Activated T-cell treated with anti-CD3 and anti-CD28 coated beads, Interleukin-2, amount 50 U/mL, for 72 hours (primary cell): Measurements from ENCODE around the gene THOC3. TPM values are rescaled to one million over a fixed set of nuclear protein-coding genes. Genes with fewer than 3 reads are reported as not detected.
"Not testable (repeated sequence)": the region's sequence is repeated elsewhere in the genome, so short reads cannot be mapped to it uniquely, and the experiment has no call there.

Experiments
- ATAC-seq, 2 donors: fragments of 150-1000 bp; cut with Tn5 transposase; replicated peaks in 1 of 2; 2 replicates each; pipeline ENCODE4 v1.10.0; 2021; ENCODE audit warnings: moderate library complexity in 2 of 2, mild to moderate bottlenecking in 1 of 2
- DNase-seq, 2 donors: peaks; one replicate each; pipeline ENCODE4 v3.0.0; 2021 to 2022; ENCODE audit warnings: mixed read lengths in 1 of 2
- H3K27ac Mint-ChIP-seq: one replicate; pipeline ENCODE4 v1.8.0; 2022; ENCODE audit warnings: mild to moderate bottlenecking, moderate library complexity, mixed read lengths
- H3K27me3 Mint-ChIP-seq: one replicate; pipeline ENCODE4 v1.8.0; 2022; ENCODE audit warnings: low read depth, mixed read lengths
- H3K36me3 Mint-ChIP-seq, 2 donors: one replicate each; pipeline ENCODE4 v1.8.0; 2022; ENCODE audit warnings: mixed read lengths in 2 of 2, mild to moderate bottlenecking in 1 of 2; ENCODE audit not compliant: insufficient read depth in 2 of 2
- H3K4me1 Mint-ChIP-seq: one replicate; pipeline ENCODE4 v1.8.0; 2022; ENCODE audit warnings: low read depth, mixed read lengths
- H3K4me3 Mint-ChIP-seq, 2 donors: one replicate each; pipeline ENCODE4 v1.8.0; 2022; ENCODE audit warnings: mild to moderate bottlenecking in 2 of 2, mixed read lengths in 2 of 2, moderate library complexity in 2 of 2
- H3K9me3 Mint-ChIP-seq, 2 donors: one replicate each; pipeline ENCODE4 v1.8.0; 2022; ENCODE audit warnings: mixed read lengths in 2 of 2
- total RNA-seq, 2 donors: library from RNA; stranded (reverse); gene quantifications; one replicate each; pipeline ENCODE4 v1.2.3, GENCODE V29; 2022

The THOC3 gene
- total RNA-seq, 2 donors from 2014 or later = 47.8 to 67.8 TPM

GRCh38 chr5:175962329-175962728 is 5.8 kb downstream of the THOC3 start:
- not testable (repeated sequence) for H3K4me3 Mint-ChIP-seq, H3K36me3 Mint-ChIP-seq, H3K9me3 Mint-ChIP-seq, H3K4me1 Mint-ChIP-seq, ATAC-seq, DNase-seq, H3K27me3 Mint-ChIP-seq, H3K27ac Mint-ChIP-seq

GRCh38 chr5:175960228-175960627 is 7.9 kb downstream of the THOC3 start:
- H3K9me3 Mint-ChIP-seq, H3K36me3 Mint-ChIP-seq, H3K4me1 Mint-ChIP-seq, H3K27me3 Mint-ChIP-seq, H3K27ac Mint-ChIP-seq, ATAC-seq, DNase-seq, H3K4me3 Mint-ChIP-seq: not testable (repeated sequence)

GRCh38 chr5:175958515-175958914 is 9.6 kb downstream of the THOC3 start:
- not testable (repeated sequence) for H3K36me3 Mint-ChIP-seq, H3K9me3 Mint-ChIP-seq, H3K4me1 Mint-ChIP-seq, H3K4me3 Mint-ChIP-seq, DNase-seq, H3K27ac Mint-ChIP-seq, H3K27me3 Mint-ChIP-seq
- peak; percentile 40 to 79 for ATAC-seq

- not testable (repeated sequence) for ATAC-seq, H3K27ac Mint-ChIP-seq, H3K9me3 Mint-ChIP-seq, H3K4me1 Mint-ChIP-seq, DNase-seq, H3K4me3 Mint-ChIP-seq, H3K36me3 Mint-ChIP-seq, H3K27me3 Mint-ChIP-seq
These were observed 14.0 kb downstream of the THOC3 start for GRCh38 chr5:175954107-175954506.

GRCh38 chr5:175952810-175953209 is 15.3 kb downstream of the THOC3 start:
- not testable (repeated sequence) for H3K4me1 Mint-ChIP-seq, ATAC-seq, H3K27me3 Mint-ChIP-seq, DNase-seq, H3K36me3 Mint-ChIP-seq, H3K9me3 Mint-ChIP-seq, H3K4me3 Mint-ChIP-seq, H3K27ac Mint-ChIP-seq

- H3K9me3 Mint-ChIP-seq, H3K27me3 Mint-ChIP-seq, H3K4me3 Mint-ChIP-seq, DNase-seq, H3K4me1 Mint-ChIP-seq, H3K36me3 Mint-ChIP-seq, H3K27ac Mint-ChIP-seq: not testable (repeated sequence)
- peak; percentile 82 to 85 for ATAC-seq
These were observed 16.7 kb downstream of the THOC3 start for GRCh38 chr5:175951339-175951969.

- not testable (repeated sequence) for H3K36me3 Mint-ChIP-seq, H3K9me3 Mint-ChIP-seq, H3K4me1 Mint-ChIP-seq, ATAC-seq, DNase-seq, H3K27me3 Mint-ChIP-seq, H3K4me3 Mint-ChIP-seq, H3K27ac Mint-ChIP-seq
These were observed 19.6 kb downstream of the THOC3 start for GRCh38 chr5:175948329-175949108.

GRCh38 chr5:175943253-175943652 is 24.9 kb downstream of the THOC3 start:
- not testable (repeated sequence) for DNase-seq, H3K27me3 Mint-ChIP-seq, H3K4me1 Mint-ChIP-seq, H3K9me3 Mint-ChIP-seq, H3K4me3 Mint-ChIP-seq, H3K36me3 Mint-ChIP-seq, ATAC-seq, H3K27ac Mint-ChIP-seq

GRCh38 chr5:175940632-175941031 is 27.5 kb downstream of the THOC3 start:
- not testable (repeated sequence) for H3K36me3 Mint-ChIP-seq, H3K27ac Mint-ChIP-seq, H3K4me1 Mint-ChIP-seq, ATAC-seq, DNase-seq, H3K9me3 Mint-ChIP-seq, H3K4me3 Mint-ChIP-seq, H3K27me3 Mint-ChIP-seq

GRCh38 chr5:175938489-175938888 is 29.6 kb downstream of the THOC3 start:
- H3K36me3 Mint-ChIP-seq, DNase-seq, H3K4me3 Mint-ChIP-seq, H3K27me3 Mint-ChIP-seq, ATAC-seq, H3K4me1 Mint-ChIP-seq, H3K27ac Mint-ChIP-seq, H3K9me3 Mint-ChIP-seq: not testable (repeated sequence)

- not testable (repeated sequence) for ATAC-seq, H3K4me1 Mint-ChIP-seq, H3K36me3 Mint-ChIP-seq, DNase-seq, H3K27ac Mint-ChIP-seq, H3K27me3 Mint-ChIP-seq, H3K9me3 Mint-ChIP-seq, H3K4me3 Mint-ChIP-seq
These were observed 39.4 kb downstream of the THOC3 start for GRCh38 chr5:175928752-175929151.

GRCh38 chr5:175925106-175925505 is 43.0 kb downstream of the THOC3 start:
- not testable (repeated sequence) for ATAC-seq, DNase-seq, H3K27ac Mint-ChIP-seq, H3K36me3 Mint-ChIP-seq, H3K4me1 Mint-ChIP-seq, H3K27me3 Mint-ChIP-seq, H3K4me3 Mint-ChIP-seq, H3K9me3 Mint-ChIP-seq

- H3K27me3 Mint-ChIP-seq = no peaks in the 10 kb centered on the region
- no peak overlapping the region for H3K27ac Mint-ChIP-seq
- H3K4me3 Mint-ChIP-seq = no peak overlapping the region
- ATAC-seq = peak in 1 of 2 donors; percentile 39
- H3K9me3 Mint-ChIP-seq = no peaks in the 10 kb centered on the region
- DNase-seq = no peak
- peaks cover under 1% of the 10 kb centered on the region in 2 donors for H3K36me3 Mint-ChIP-seq
- H3K4me1 Mint-ChIP-seq = no peaks in the 10 kb centered on the region
These were observed 45.8 kb downstream of the THOC3 start for GRCh38 chr5:175922192-175922885.
